Left ventricle myocardium inferior (tissue), 1 donor: ENCODE results near the gene TCF12. TPM values are rescaled to one million over a fixed set of nuclear protein-coding genes. Genes with fewer than 3 reads are reported as not detected.

ENCODE experiments used
- DNase-seq: peaks from one replicate; pipeline ENCODE4 v3.0.0-alpha.2; 2020
- H3K27ac ChIP-seq: fragments of 200-600 bp; replicated peaks from 2 replicates; pipeline ENCODE4 v1.8.0; 2021
- H3K27me3 ChIP-seq: fragments of 200-600 bp; 2 replicates; pipeline ENCODE4 v1.8.0; 2021; ENCODE audit warnings: low read depth
- H3K36me3 ChIP-seq: fragments of 200-600 bp; 2 replicates; pipeline ENCODE4 v1.8.0; 2021
- H3K4me1 ChIP-seq: fragments of 200-600 bp; 2 replicates; pipeline ENCODE4 v1.8.0; 2021
- H3K4me3 ChIP-seq: fragments of 200-600 bp; 2 replicates; pipeline ENCODE4 v1.8.0; 2021; ENCODE audit warnings: mild to moderate bottlenecking, moderate library complexity
- H3K9me3 ChIP-seq: fragments of 200-600 bp; replicated peaks from 2 replicates; pipeline ENCODE4 v1.8.0; 2021
- intact Hi-C: fragments of 100-400 bp; cut with micrococcal nuclease; formaldehyde crosslinking; loops from one replicate; pipeline ENCODE4 v1.11.0; 2022
- total RNA-seq: library from RNA; stranded (reverse); fragmentation: NEBNext Ultra II Directional; extraction: Animal tissue kit (Norgen Biotek cat#: 25700); gene quantifications from one replicate; pipeline ENCODE4 v1.2.1, GENCODE V29; 2021
- TF ChIP-seq, protein P1 (sequence below): fragments of 200-600 bp; IDR thresholded peaks from 2 replicates; pipeline ENCODE4 v1.8.0; 2021; ENCODE audit warnings: antibody characterized with exemption, mild to moderate bottlenecking, borderline replicate concordance
- donor health status: DM: no; HTN: yes; CAD: no; lungs with severe emphysema.

Gene TCF12
- total RNA-seq, 1 donor from 2014 or later, result 52.1 TPM

DNA sequence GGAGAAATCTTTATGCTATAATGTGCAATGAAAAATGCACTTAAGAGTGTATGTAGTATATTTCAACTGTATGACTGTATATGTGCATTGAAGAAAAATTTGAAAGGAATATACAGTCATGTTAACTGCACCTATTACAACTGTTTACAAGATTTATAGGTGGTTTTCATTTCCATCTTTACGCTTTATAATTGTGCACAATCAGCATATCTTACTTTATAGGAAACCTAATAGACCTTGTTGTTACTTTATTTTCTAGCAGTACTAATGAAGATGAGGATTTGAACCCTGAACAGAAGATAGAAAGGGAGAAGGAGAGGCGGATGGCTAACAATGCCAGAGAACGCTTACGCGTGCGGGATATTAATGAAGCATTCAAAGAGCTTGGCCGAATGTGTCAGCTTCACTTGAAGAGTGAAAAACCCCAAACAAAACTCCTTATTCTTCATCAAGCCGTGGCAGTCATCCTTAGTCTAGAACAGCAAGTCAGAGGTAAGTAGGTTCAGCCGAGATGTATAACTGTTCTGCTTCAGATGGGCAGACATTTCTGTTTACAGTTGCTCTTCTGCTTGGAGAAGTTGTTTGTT is 354.4 kb downstream of the TCF12 start:
- Histone ChIP-seq H3K36me3 (peaks cover 36% of the 10 kb centered on the region), H3K27ac (no peak overlapping the region), H3K4me1 (no peaks in the 10 kb centered on the region), H3K27me3 (no peaks in the 10 kb centered on the region), H3K4me3 (no peak overlapping the region), H3K9me3 (no peaks in the 10 kb centered on the region)
- TF ChIP-seq, protein P1, sequence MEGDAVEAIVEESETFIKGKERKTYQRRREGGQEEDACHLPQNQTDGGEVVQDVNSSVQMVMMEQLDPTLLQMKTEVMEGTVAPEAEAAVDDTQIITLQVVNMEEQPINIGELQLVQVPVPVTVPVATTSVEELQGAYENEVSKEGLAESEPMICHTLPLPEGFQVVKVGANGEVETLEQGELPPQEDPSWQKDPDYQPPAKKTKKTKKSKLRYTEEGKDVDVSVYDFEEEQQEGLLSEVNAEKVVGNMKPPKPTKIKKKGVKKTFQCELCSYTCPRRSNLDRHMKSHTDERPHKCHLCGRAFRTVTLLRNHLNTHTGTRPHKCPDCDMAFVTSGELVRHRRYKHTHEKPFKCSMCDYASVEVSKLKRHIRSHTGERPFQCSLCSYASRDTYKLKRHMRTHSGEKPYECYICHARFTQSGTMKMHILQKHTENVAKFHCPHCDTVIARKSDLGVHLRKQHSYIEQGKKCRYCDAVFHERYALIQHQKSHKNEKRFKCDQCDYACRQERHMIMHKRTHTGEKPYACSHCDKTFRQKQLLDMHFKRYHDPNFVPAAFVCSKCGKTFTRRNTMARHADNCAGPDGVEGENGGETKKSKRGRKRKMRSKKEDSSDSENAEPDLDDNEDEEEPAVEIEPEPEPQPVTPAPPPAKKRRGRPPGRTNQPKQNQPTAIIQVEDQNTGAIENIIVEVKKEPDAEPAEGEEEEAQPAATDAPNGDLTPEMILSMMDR, result no peak
- intact Hi-C loops, result no loop called here
- DNase-seq, result no peak

DNA sequence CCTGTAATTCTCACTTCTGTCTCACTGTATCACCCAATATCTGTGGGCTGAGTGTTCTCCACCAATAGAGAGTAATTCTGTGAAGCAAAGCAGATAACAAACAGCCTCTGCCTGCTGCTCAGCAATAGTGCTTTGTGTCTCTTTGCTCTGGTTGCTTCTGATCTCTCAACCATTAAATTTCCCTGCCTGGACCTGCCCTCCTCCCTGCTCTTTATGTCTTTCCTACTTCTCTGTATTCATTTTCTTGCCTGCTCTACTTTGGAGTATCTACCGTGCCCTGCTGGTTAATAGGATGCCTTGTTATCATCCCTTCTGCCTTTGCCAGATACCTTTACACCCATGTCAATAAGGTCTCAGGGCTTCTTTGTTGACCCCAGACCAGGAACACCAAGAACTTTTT is 355.0 kb downstream of the TCF12 start:
- Histone ChIP-seq H3K4me3 (no peak overlapping the region), H3K9me3 (no peaks in the 10 kb centered on the region), H3K27ac (no peak overlapping the region), H3K27me3 (no peaks in the 10 kb centered on the region), H3K4me1 (no peaks in the 10 kb centered on the region), H3K36me3 (peaks cover 34% of the 10 kb centered on the region)
- no peak for DNase-seq
- TF ChIP-seq, protein P1, result no peak
- intact Hi-C loops, result no loop called here

DNA sequence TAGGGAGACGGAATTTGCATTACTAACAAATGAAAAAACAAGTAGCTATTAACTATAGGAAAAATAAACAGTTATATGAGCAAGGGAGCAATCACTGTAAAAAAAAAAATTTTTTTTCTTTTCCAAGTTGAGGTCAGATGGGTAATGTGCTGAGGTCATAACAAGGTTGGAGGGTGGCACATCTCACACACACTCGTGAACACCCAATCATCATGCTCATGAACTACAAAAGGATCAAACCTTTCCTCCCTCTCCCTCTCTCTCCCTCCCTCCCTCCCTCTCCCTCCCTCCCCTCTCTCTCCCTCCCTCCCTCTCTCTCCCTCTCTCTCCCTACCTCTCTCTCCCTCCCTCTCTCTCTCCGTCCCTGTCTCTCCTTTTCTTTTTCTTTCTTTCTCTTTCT is 360.0 kb downstream of the TCF12 start:
- H3K9me3 ChIP-seq, result no peaks in the 10 kb centered on the region
- TF ChIP-seq, protein P1, result no peak
- no peak overlapping the region for H3K4me3 ChIP-seq
- H3K27ac ChIP-seq, result no peak overlapping the region
- no peaks in the 10 kb centered on the region for H3K4me1 ChIP-seq
- H3K27me3 ChIP-seq, result no peaks in the 10 kb centered on the region
- peaks cover 52% of the 10 kb centered on the region for H3K36me3 ChIP-seq
- no peak for DNase-seq
- intact Hi-C loops, result no loop called here

DNA sequence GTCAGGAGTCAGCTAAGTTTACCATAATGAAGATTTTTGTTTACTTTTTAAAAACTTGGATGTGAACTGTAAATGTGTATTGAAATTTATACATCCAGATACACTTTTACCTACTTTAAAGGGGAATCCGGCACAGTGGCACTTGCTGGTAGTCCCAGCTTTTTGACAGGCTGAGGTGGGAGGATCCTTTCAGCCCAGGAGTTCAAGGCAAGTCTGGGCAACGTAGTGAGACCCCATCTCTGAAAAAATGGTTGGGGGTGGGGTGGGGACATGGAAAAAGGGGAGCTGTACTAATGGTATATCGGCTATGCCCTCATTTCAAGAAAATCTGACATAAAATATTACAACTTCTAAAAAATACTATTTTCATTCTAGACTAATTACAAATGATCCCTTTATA is 362.0 kb downstream of the TCF12 start:
- Histone ChIP-seq H3K4me1 (no peaks in the 10 kb centered on the region), H3K27ac (no peak overlapping the region), H3K36me3 (peaks cover 47% of the 10 kb centered on the region), H3K27me3 (no peaks in the 10 kb centered on the region), H3K9me3 (no peaks in the 10 kb centered on the region), H3K4me3 (no peak overlapping the region)
- TF ChIP-seq, protein P1, result no peak
- intact Hi-C loops, result no loop called here
- DNase-seq, result no peak

DNA sequence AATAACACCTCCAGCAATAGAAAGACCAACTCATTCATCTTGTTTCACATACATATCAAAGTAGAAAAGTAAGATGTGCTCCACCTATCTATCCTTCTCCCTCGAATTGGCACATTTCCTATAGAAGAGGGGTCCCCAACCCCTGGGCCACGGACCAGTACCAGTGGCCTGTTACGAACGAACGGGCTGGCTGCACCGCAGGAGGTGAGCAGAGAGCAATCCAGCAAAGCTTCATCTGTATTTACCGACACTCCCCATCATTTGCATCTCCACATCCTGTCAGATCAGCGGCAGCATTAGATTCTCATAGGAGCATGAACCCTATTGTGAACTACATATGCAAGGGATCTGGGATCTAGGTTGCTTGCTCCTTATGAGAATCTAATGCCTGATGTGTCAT is 362.9 kb downstream of the TCF12 start:
- no peak for DNase-seq
- Histone ChIP-seq H3K36me3 (peaks cover 52% of the 10 kb centered on the region), H3K4me3 (no peak overlapping the region), H3K4me1 (peaks cover 6% of the 10 kb centered on the region), H3K9me3 (no peaks in the 10 kb centered on the region), H3K27me3 (no peaks in the 10 kb centered on the region), H3K27ac (no peak overlapping the region)
- intact Hi-C loops, result no loop called here
- TF ChIP-seq, protein P1, result no peak

DNA sequence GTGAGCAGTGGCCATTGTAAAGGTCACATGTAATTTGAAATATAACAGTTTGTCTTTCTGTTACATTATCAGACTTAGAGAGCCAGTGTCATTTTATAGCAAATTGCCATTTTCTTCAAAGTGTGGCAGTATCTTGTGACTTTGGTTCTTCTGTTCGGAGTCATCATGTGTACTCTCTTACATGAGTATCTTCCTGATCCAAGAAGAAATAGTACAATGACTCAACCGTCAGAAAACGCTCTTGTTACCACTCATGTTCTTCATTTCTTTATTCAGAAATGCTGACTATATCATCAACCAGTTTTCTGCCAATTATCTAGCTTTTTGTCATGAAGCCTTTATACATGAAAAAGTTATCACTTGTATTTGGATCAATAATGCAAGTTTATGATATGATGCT is 364.2 kb downstream of the TCF12 start:
- no peaks in the 10 kb centered on the region for H3K9me3 ChIP-seq
- TF ChIP-seq, protein P1, result no peak
- DNase-seq, result no peak
- no peaks in the 10 kb centered on the region for H3K27me3 ChIP-seq
- intact Hi-C loops, result no loop called here
- no peak overlapping the region for H3K27ac ChIP-seq
- no peak overlapping the region for H3K4me3 ChIP-seq
- peaks cover 6% of the 10 kb centered on the region for H3K4me1 ChIP-seq
- peaks cover 56% of the 10 kb centered on the region for H3K36me3 ChIP-seq
